Measurements from ENCODE around the gene LDLRAD4. TPM values are rescaled to one million over a fixed set of nuclear protein-coding genes. Genes with fewer than 3 reads are reported as not detected.
A peak's percentile ranks its signal among the peaks of the same experiment; 100 is the strongest.

Gene LDLRAD4
- total and polyA plus RNA-seq, 12 donors, result 3.9 to 64.5 (median 36.0) TPM

GRCh38 chr18:13284330-13285027 is 65.9 kb downstream of the LDLRAD4 start:
- intact Hi-C loops (cut with DNase I), result no loop called here
- DNase-seq, result peak; percentile 60 to 84 (median 76)
- no peak overlapping the region for H3K4me3 ChIP-seq
- H3K4me1 ChIP-seq (replicated peaks in 1 of 2), result peaks cover 17 to 32% of the 10 kb centered on the region in 2 donors
- no peak for TF ChIP-seq CTCF (IDR thresholded peaks at IDR 0.05)
- TF ChIP-seq POLR2A (IDR thresholded peaks at IDR 0.05), result no peak
- no peaks in the 10 kb centered on the region for H3K27me3 ChIP-seq
- no peak overlapping the region for H3K27ac ChIP-seq
- H3K36me3 ChIP-seq (replicated peaks in 1 of 2), result no peaks in the 10 kb centered on the region
- no peaks in the 10 kb centered on the region for H3K9me3 ChIP-seq (replicated peaks in 1 of 3)
- 48 to 59% (median 52%) methylated on average over 17 to 22 of the region's 22 CpGs for WGBS, 4 donors

GRCh38 chr18:13285874-13286273 is 67.3 kb downstream of the LDLRAD4 start:
- Histone ChIP-seq H3K4me3 (no peak overlapping the region), H3K9me3 (replicated peaks in 1 of 3) (no peaks in the 10 kb centered on the region), H3K36me3 (replicated peaks in 1 of 2) (no peaks in the 10 kb centered on the region), H3K27ac (no peak overlapping the region), H3K4me1 (replicated peaks in 1 of 2) (peaks cover 17 to 32% of the 10 kb centered on the region in 2 donors), H3K27me3 (no peaks in the 10 kb centered on the region)
- TF ChIP-seq POLR2A (IDR thresholded peaks at IDR 0.05), result no peak
- no peak for TF ChIP-seq CTCF (IDR thresholded peaks at IDR 0.05)
- 80 to 89% (median 82%) methylated on average over 4 of the region's 4 CpGs for WGBS, 4 donors
- no peak for DNase-seq
- intact Hi-C loops (cut with DNase I), result no loop called here

- WGBS, 4 donors, result 94 to 95% (median 94%) methylated on average over 14 of the region's 14 CpGs
- TF ChIP-seq CTCF (IDR thresholded peaks at IDR 0.05), result no peak
- no peak for TF ChIP-seq POLR2A (IDR thresholded peaks at IDR 0.05)
- no peak overlapping the region for H3K27ac ChIP-seq
- H3K4me3 ChIP-seq, result no peak overlapping the region
- H3K9me3 ChIP-seq (replicated peaks in 1 of 3), result no peaks in the 10 kb centered on the region
- intact Hi-C loops (cut with DNase I), result no loop called here
- H3K36me3 ChIP-seq (replicated peaks in 1 of 2), result no peaks in the 10 kb centered on the region
- no peak for DNase-seq
- H3K4me1 ChIP-seq (replicated peaks in 1 of 2), result peaks cover 17 to 32% of the 10 kb centered on the region in 2 donors
- H3K27me3 ChIP-seq, result no peaks in the 10 kb centered on the region
Observed at GRCh38 chr18:13286456-13287125, 68.0 kb downstream of the LDLRAD4 start.

GRCh38 chr18:13287372-13287771 is 68.8 kb downstream of the LDLRAD4 start:
- Histone ChIP-seq H3K36me3 (replicated peaks in 1 of 2) (no peaks in the 10 kb centered on the region), H3K27me3 (no peaks in the 10 kb centered on the region), H3K4me1 (replicated peaks in 1 of 2) (peaks cover 17 to 32% of the 10 kb centered on the region in 2 donors), H3K9me3 (replicated peaks in 1 of 3) (no peaks in the 10 kb centered on the region), H3K4me3 (no peak overlapping the region), H3K27ac (no peak overlapping the region)
- TF ChIP-seq CTCF (IDR thresholded peaks at IDR 0.05) (peak in 1 of 6 experiments; percentile 6), POLR2A (IDR thresholded peaks at IDR 0.05) (no peak)
- no peak for DNase-seq
- 77 to 90% (median 85%) methylated on average over 6 of the region's 6 CpGs for WGBS, 4 donors
- intact Hi-C loops (cut with DNase I), result no loop called here
